Stimulated activated naive B cell treated with anti-CD40 and anti-IgM and Interleukin-4, amounts not matched to agents 10 μg/mL and 1 μg/mL and 100 μg/mL, for 72 hours (primary cell): ENCODE data around the gene EPHA8.

Source experiments
- ATAC-seq, 2 donors: fragments of 150-1000 bp; cut with Tn5 transposase; replicated peaks; 2 replicates each; pipeline ENCODE4 v1.10.0; 2021; ENCODE audit warnings: moderate library complexity in 1 of 2
- DNase-seq: peaks from one replicate; pipeline ENCODE4 v3.0.0; 2021
- H3K27ac Mint-ChIP-seq: one replicate; pipeline ENCODE4 v1.8.0; 2022; ENCODE audit warnings: mild to moderate bottlenecking, mixed read lengths
- H3K27me3 Mint-ChIP-seq, 2 donors: one replicate each; pipeline ENCODE4 v1.8.0; 2022; ENCODE audit warnings: mixed read lengths in 2 of 2
- H3K36me3 Mint-ChIP-seq, 2 donors: one replicate each; pipeline ENCODE4 v1.8.0; 2022; ENCODE audit warnings: mixed read lengths in 2 of 2, mild to moderate bottlenecking in 1 of 2
- H3K4me1 Mint-ChIP-seq, 2 donors: one replicate each; pipeline ENCODE4 v1.8.0; 2022; ENCODE audit warnings: mixed read lengths in 2 of 2, mild to moderate bottlenecking in 1 of 2
- H3K4me3 Mint-ChIP-seq, 2 donors: one replicate each; pipeline ENCODE4 v1.8.0; 2022; ENCODE audit warnings: mild to moderate bottlenecking in 2 of 2, mixed read lengths in 2 of 2, moderate library complexity in 1 of 2
- H3K9me3 Mint-ChIP-seq, 2 donors: one replicate each; pipeline ENCODE4 v1.8.0; 2022; ENCODE audit warnings: mixed read lengths in 2 of 2, mild to moderate bottlenecking in 1 of 2

Gene EPHA8

GRCh38 chr1:22600817-22601605 lies 37.7 kb downstream of the EPHA8 start:
- DNase-seq, result no peak
- Mint-ChIP-seq H3K27me3 (peaks cover 29 to 38% of the 10 kb centered on the region in 2 donors), H3K4me3 (no peak overlapping the region)

GRCh38 chr1:22601610-22602009 lies 38.3 kb downstream of the EPHA8 start:
- no peak overlapping the region for H3K4me3 Mint-ChIP-seq
- no peak overlapping the region for H3K27ac Mint-ChIP-seq
- DNase-seq (no peak), ATAC-seq (no peak)
- H3K27me3 Mint-ChIP-seq, result peaks cover 27 to 41% of the 10 kb centered on the region in 2 donors
- H3K9me3 Mint-ChIP-seq, result no peaks in the 10 kb centered on the region
- no peaks in the 10 kb centered on the region for H3K36me3 Mint-ChIP-seq
- no peaks in the 10 kb centered on the region for H3K4me1 Mint-ChIP-seq

More at GRCh38 chr1:22600817-22601605, 37.7 kb downstream of the EPHA8 start:
- Mint-ChIP-seq H3K9me3 (no peaks in the 10 kb centered on the region), H3K27ac (no peak overlapping the region), H3K36me3 (no peaks in the 10 kb centered on the region), H3K4me1 (no peaks in the 10 kb centered on the region)
- ATAC-seq, result no peak

GRCh38 chr1:22602060-22602740 lies 38.9 kb downstream of the EPHA8 start:
- no peaks in the 10 kb centered on the region for H3K4me1 Mint-ChIP-seq
- H3K27ac Mint-ChIP-seq, result no peak overlapping the region
- peaks cover 28 to 41% of the 10 kb centered on the region in 2 donors for H3K27me3 Mint-ChIP-seq
- H3K9me3 Mint-ChIP-seq, result no peaks in the 10 kb centered on the region
- ATAC-seq, result no peak
- H3K36me3 Mint-ChIP-seq, result no peaks in the 10 kb centered on the region
- H3K4me3 Mint-ChIP-seq, result no peak overlapping the region
- no peak for DNase-seq

- DNase-seq, result no peak
- Mint-ChIP-seq H3K9me3 (no peaks in the 10 kb centered on the region), H3K4me1 (no peaks in the 10 kb centered on the region), H3K4me3 (no peak overlapping the region), H3K27me3 (peaks cover 60 to 62% of the 10 kb centered on the region in 2 donors), H3K27ac (no peak overlapping the region), H3K36me3 (no peaks in the 10 kb centered on the region)
- ATAC-seq, result peak in 1 of 2 donors; percentile 54
These were observed 42.9 kb downstream of the EPHA8 start for GRCh38 chr1:22606161-22606560.

- Mint-ChIP-seq H3K27me3 (peaks cover 64 to 70% of the 10 kb centered on the region in 2 donors), H3K4me1 (no peaks in the 10 kb centered on the region), H3K9me3 (no peaks in the 10 kb centered on the region), H3K27ac (no peak overlapping the region), H3K36me3 (no peaks in the 10 kb centered on the region), H3K4me3 (no peak overlapping the region)
- no peak for ATAC-seq
- DNase-seq, result no peak
These were observed 43.9 kb downstream of the EPHA8 start for GRCh38 chr1:22607154-22607553.

- H3K27ac Mint-ChIP-seq, result no peak overlapping the region
- ATAC-seq (no peak), DNase-seq (no peak)
- H3K4me3 Mint-ChIP-seq, result no peak overlapping the region
- peaks cover 61 to 67% of the 10 kb centered on the region in 2 donors for H3K27me3 Mint-ChIP-seq
- H3K36me3 Mint-ChIP-seq, result no peaks in the 10 kb centered on the region
- no peaks in the 10 kb centered on the region for H3K9me3 Mint-ChIP-seq
- no peaks in the 10 kb centered on the region for H3K4me1 Mint-ChIP-seq
These were observed 45.1 kb downstream of the EPHA8 start for GRCh38 chr1:22608361-22608760.

GRCh38 chr1:22609291-22609690 lies 46.0 kb downstream of the EPHA8 start:
- DNase-seq, result no peak
- Mint-ChIP-seq H3K9me3 (no peaks in the 10 kb centered on the region), H3K27ac (no peak overlapping the region), H3K4me3 (no peak overlapping the region), H3K36me3 (no peaks in the 10 kb centered on the region), H3K4me1 (no peaks in the 10 kb centered on the region), H3K27me3 (peaks cover 58 to 64% of the 10 kb centered on the region in 2 donors)
- ATAC-seq, result no peak

GRCh38 chr1:22611530-22611947 lies 48.2 kb downstream of the EPHA8 start:
- Mint-ChIP-seq H3K36me3 (no peaks in the 10 kb centered on the region), H3K4me1 (no peaks in the 10 kb centered on the region), H3K27ac (no peak overlapping the region), H3K9me3 (no peaks in the 10 kb centered on the region), H3K4me3 (no peak overlapping the region), H3K27me3 (peaks cover 66 to 68% of the 10 kb centered on the region in 2 donors)
- no peak for ATAC-seq
- no peak for DNase-seq

GRCh38 chr1:22612671-22613571 lies 49.6 kb downstream of the EPHA8 start:
- ATAC-seq (no peak), DNase-seq (no peak)
- no peaks in the 10 kb centered on the region for H3K36me3 Mint-ChIP-seq
- no peaks in the 10 kb centered on the region for H3K4me1 Mint-ChIP-seq
- no peaks in the 10 kb centered on the region for H3K9me3 Mint-ChIP-seq
- H3K27me3 Mint-ChIP-seq, result peaks cover 72 to 74% of the 10 kb centered on the region in 2 donors
- H3K4me3 Mint-ChIP-seq, result no peak overlapping the region
- H3K27ac Mint-ChIP-seq, result peak overlapping the region; percentile 37

- peaks cover 70 to 73% of the 10 kb centered on the region in 2 donors for H3K27me3 Mint-ChIP-seq
- H3K4me1 Mint-ChIP-seq, result no peaks in the 10 kb centered on the region
- no peak overlapping the region for H3K27ac Mint-ChIP-seq
- no peaks in the 10 kb centered on the region for H3K36me3 Mint-ChIP-seq
- H3K9me3 Mint-ChIP-seq, result no peaks in the 10 kb centered on the region
- H3K4me3 Mint-ChIP-seq, result no peak overlapping the region
- no peak for ATAC-seq
- DNase-seq, result no peak
These were observed 50.3 kb downstream of the EPHA8 start for GRCh38 chr1:22613572-22613918.

GRCh38 chr1:22613951-22614350 lies 50.7 kb downstream of the EPHA8 start:
- no peaks in the 10 kb centered on the region for H3K4me1 Mint-ChIP-seq
- H3K9me3 Mint-ChIP-seq, result no peaks in the 10 kb centered on the region
- H3K36me3 Mint-ChIP-seq, result no peaks in the 10 kb centered on the region
- ATAC-seq, result no peak
- no peak for DNase-seq
- no peak overlapping the region for H3K27ac Mint-ChIP-seq
- peaks cover 69 to 73% of the 10 kb centered on the region in 2 donors for H3K27me3 Mint-ChIP-seq
- no peak overlapping the region for H3K4me3 Mint-ChIP-seq

GRCh38 chr1:22615886-22616285 lies 52.6 kb downstream of the EPHA8 start:
- peaks cover 64 to 69% of the 10 kb centered on the region in 2 donors for H3K27me3 Mint-ChIP-seq
- H3K4me1 Mint-ChIP-seq, result no peaks in the 10 kb centered on the region
- H3K27ac Mint-ChIP-seq, result no peak overlapping the region
- no peak for DNase-seq
- no peaks in the 10 kb centered on the region for H3K36me3 Mint-ChIP-seq
- no peak for ATAC-seq
- no peak overlapping the region for H3K4me3 Mint-ChIP-seq
- H3K9me3 Mint-ChIP-seq, result no peaks in the 10 kb centered on the region

GRCh38 chr1:22616571-22616970 lies 53.3 kb downstream of the EPHA8 start:
- Mint-ChIP-seq H3K4me1 (no peaks in the 10 kb centered on the region), H3K4me3 (no peak overlapping the region), H3K27ac (no peak overlapping the region), H3K36me3 (no peaks in the 10 kb centered on the region), H3K9me3 (no peaks in the 10 kb centered on the region), H3K27me3 (peaks cover 60 to 62% of the 10 kb centered on the region in 2 donors)
- no peak for ATAC-seq
- no peak for DNase-seq

GRCh38 chr1:22618056-22618455 lies 54.8 kb downstream of the EPHA8 start:
- H3K27ac Mint-ChIP-seq, result no peak overlapping the region
- peaks cover 53 to 58% of the 10 kb centered on the region in 2 donors for H3K27me3 Mint-ChIP-seq
- H3K4me3 Mint-ChIP-seq, result no peak overlapping the region
- no peaks in the 10 kb centered on the region for H3K4me1 Mint-ChIP-seq
- no peaks in the 10 kb centered on the region for H3K9me3 Mint-ChIP-seq
- DNase-seq, result no peak
- no peak for ATAC-seq
- H3K36me3 Mint-ChIP-seq, result no peaks in the 10 kb centered on the region
